SK-N-SH treated with all-trans-retinoic acid at 6 μM for 48 hours (cell line): ENCODE measurements around the gene TNFRSF9.

Experiments
- ATAC-seq: fragments of 200-7000 bp; cut with Tn5 transposase; 3 replicates; pipeline ENCODE4 v1.9.1; 2020; ENCODE audit warnings: mild to moderate bottlenecking, moderate library complexity
- ARNTL ChIP-seq: fragments of 450-650 bp; formaldehyde crosslinking; IDR thresholded peaks from 2 replicates; pipeline ENCODE4 v1.5.0; 2020; ENCODE audit warnings: low read depth, mild to moderate bottlenecking, moderate library complexity, borderline replicate concordance
- CREB5 ChIP-seq: fragments of 250-450 bp; sonication (Bioruptor Pico); IDR thresholded peaks from 2 replicates; pipeline ENCODE4 v1.5.1; 2020; ENCODE audit warnings: low read depth, mild to moderate bottlenecking, moderate library complexity
- CSDC2 ChIP-seq: fragments of 250-450 bp; sonication (Bioruptor Pico); IDR thresholded peaks from 2 replicates; pipeline ENCODE4 v1.5.0; 2020; ENCODE audit warnings: mild to moderate bottlenecking, moderate library complexity
- ESRRG ChIP-seq: fragments of 250-450 bp; sonication (Bioruptor Pico); IDR thresholded peaks from 2 replicates; pipeline ENCODE4 v1.6.1; 2021; ENCODE audit warnings: mild to moderate bottlenecking
- GLIS3 ChIP-seq: fragments of 250-450 bp; sonication (Bioruptor Pico); IDR thresholded peaks from 2 replicates; pipeline ENCODE4 v1.5.0; 2020; ENCODE audit warnings: mild to moderate bottlenecking, moderate library complexity
- ISL1 ChIP-seq: fragments of 250-450 bp; sonication (Bioruptor Pico); IDR thresholded peaks from 2 replicates; pipeline ENCODE4 v2.1.2; 2022; ENCODE audit warnings: mild to moderate bottlenecking, moderate library complexity
- PATZ1 ChIP-seq: fragments of 250-450 bp; sonication (Bioruptor Pico); IDR thresholded peaks from 2 replicates; pipeline ENCODE4 v1.8.0; 2020; ENCODE audit warnings: mild to moderate bottlenecking, moderate library complexity, borderline replicate concordance
- TCF4 ChIP-seq: fragments of 250-450 bp; sonication (Bioruptor Pico); IDR thresholded peaks from 2 replicates; pipeline ENCODE4 v1.8.0; 2021; ENCODE audit warnings: mild to moderate bottlenecking, moderate library complexity, borderline replicate concordance
- TSHZ2 ChIP-seq: fragments of 250-450 bp; sonication (Bioruptor Pico); IDR thresholded peaks from 2 replicates; pipeline ENCODE4 v1.5.0; 2020; ENCODE audit warnings: mild to moderate bottlenecking, moderate library complexity
- ZC3H10 ChIP-seq: fragments of 250-450 bp; sonication (Bioruptor Pico); IDR thresholded peaks from 2 replicates; pipeline ENCODE4 v1.5.1; 2021; ENCODE audit warnings: mild to moderate bottlenecking, moderate library complexity
- ZFP3 ChIP-seq: fragments of 250-450 bp; sonication (Bioruptor Pico); IDR thresholded peaks from 2 replicates; pipeline ENCODE4 v1.5.0; 2020; ENCODE audit warnings: mild to moderate bottlenecking, moderate library complexity
- ZFP30 ChIP-seq: fragments of 450-650 bp; formaldehyde crosslinking; IDR thresholded peaks from 2 replicates; pipeline ENCODE4 v1.5.0; 2022; ENCODE audit warnings: mild to moderate bottlenecking, moderate library complexity
- ZNF565 ChIP-seq: fragments of 450-650 bp; formaldehyde crosslinking; conservative IDR thresholded peaks from 2 replicates; pipeline ENCODE4 v1.5.0; 2020; ENCODE audit warnings: low read depth, mild to moderate bottlenecking, moderate library complexity
- ZNF8 ChIP-seq: fragments of 450-650 bp; formaldehyde crosslinking; IDR thresholded peaks from 2 replicates; pipeline ENCODE4 v1.5.0; 2020; ENCODE audit warnings: mild to moderate bottlenecking, moderate library complexity
- TF ChIP-seq, protein P1 (sequence below): fragments of 250-450 bp; sonication (Bioruptor Pico); IDR thresholded peaks from 2 replicates; pipeline ENCODE4 v1.5.1; 2021; ENCODE audit warnings: mild to moderate bottlenecking, moderate library complexity

Gene TNFRSF9

DNA sequence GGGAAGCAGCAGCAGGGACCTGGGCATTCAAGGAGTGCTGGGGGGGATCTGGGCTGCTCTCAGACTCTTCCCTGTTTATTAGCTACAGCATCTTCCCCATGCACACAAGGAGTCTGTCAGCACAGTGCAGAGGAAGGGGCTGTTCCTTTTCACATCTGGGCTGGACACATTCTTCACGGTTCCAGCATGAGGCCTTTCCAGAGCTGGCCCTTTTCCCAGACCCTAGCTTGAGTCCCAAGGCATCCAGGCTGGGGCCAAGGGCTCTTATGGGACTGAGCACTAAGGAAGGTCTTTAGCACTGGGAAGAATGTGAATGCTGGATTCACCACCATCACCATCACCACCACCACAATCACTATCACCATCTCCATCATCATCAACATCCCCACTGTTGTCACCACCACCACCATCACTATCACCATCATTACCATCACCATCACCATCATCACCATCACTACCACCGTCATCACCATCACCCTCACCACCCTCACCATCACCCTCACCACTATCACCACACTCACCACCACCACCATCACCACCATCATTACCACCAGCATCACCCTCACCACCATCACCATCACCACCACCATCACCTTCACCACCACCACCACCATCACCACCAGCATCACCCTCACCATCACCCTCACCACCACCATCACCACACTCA lies 49.3 kb upstream of the TNFRSF9 start (continued):
- no peak for TF ChIP-seq CREB5 (CRISPR knock-in tag)
- TF ChIP-seq ZNF565 (CRISPR knock-in tag), result no peak

DNA sequence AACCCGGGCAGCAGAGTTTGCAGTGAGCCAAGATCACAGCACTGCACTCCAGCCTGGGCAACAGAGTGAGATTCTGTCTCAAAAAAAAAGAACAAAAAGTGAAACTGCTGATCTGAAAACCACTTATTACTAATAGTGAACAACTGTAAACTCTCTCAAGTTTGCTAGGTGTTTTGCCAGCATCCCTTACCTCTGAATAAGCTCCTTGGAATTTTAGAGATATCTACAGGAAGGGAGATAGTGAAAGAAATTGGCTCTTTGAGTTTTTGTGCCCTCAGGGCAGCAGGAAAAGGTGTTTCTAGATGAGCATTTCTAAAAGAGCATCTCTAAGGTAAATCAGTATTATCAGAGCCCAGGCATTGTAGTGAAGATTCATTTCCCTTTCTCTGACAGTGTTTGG lies 47.9 kb upstream of the TNFRSF9 start:
- TF ChIP-seq, protein P1, sequence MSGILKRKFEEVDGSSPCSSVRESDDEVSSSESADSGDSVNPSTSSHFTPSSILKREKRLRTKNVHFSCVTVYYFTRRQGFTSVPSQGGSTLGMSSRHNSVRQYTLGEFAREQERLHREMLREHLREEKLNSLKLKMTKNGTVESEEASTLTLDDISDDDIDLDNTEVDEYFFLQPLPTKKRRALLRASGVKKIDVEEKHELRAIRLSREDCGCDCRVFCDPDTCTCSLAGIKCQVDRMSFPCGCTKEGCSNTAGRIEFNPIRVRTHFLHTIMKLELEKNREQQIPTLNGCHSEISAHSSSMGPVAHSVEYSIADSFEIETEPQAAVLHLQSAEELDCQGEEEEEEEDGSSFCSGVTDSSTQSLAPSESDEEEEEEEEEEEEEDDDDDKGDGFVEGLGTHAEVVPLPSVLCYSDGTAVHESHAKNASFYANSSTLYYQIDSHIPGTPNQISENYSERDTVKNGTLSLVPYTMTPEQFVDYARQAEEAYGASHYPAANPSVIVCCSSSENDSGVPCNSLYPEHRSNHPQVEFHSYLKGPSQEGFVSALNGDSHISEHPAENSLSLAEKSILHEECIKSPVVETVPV, result no peak
- TF ChIP-seq TSHZ2 (CRISPR knock-in tag) (no peak), TCF4 (CRISPR knock-in tag) (no peak), ARNTL (CRISPR knock-in tag) (no peak), ZC3H10 (CRISPR knock-in tag) (no peak), ISL1 (CRISPR knock-in tag) (no peak), PATZ1 (CRISPR knock-in tag) (no peak), ZNF565 (CRISPR knock-in tag) (no peak), CSDC2 (CRISPR knock-in tag) (no peak), ZNF8 (CRISPR knock-in tag) (no peak)
- ATAC-seq, result no peak

DNA sequence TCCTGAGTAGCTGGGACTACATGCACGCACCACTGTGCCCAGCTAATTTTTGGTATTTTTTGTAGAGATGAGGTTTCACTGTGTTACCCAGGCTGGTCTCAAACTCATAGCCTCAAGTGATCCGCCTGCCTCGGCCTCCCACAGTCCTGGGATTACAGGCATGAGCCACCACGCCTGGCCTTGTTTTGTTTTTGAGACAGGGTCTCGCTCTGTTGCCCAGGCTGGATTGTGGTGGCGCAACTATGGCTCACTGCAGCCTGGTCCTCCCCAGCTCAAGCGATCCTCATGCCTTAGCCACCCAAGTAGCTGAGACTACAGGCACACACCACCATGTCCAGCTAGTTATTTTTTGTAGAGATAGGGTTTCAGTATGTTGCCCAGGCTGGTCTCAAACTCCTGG lies 46.9 kb upstream of the TNFRSF9 start:
- ATAC-seq, result no peak

More for the DNA sequence above, 46.9 kb upstream of the TNFRSF9 start:
- TF ChIP-seq ISL1 (CRISPR knock-in tag) (no peak), GLIS3 (CRISPR knock-in tag) (no peak), ZFP30 (no peak), ZFP3 (no peak), TSHZ2 (CRISPR knock-in tag) (no peak), ARNTL (CRISPR knock-in tag) (no peak), ESRRG (CRISPR knock-in tag) (no peak)
- TF ChIP-seq, protein P1, result no peak
- TF ChIP-seq, all 23 proteins: peak for 0
